Body of pancreas (tissue), 4 donors: Measurements from ENCODE around the gene SLC11A2.

ENCODE experiments used
- POLR2A ChIP-seq, 3 donors: fragments of 450-650 bp; IDR thresholded peaks; one replicate each; pipeline ENCODE4 v1.6.1; 2016; ENCODE audit warnings: antibody characterized with exemption in 3 of 3, mild to moderate bottlenecking in 2 of 3
- TF ChIP-seq, protein P1 (sequence below), 7 experiments: fragments of 450-650 bp in 4 of 7; fragments of 200-600 bp in 3 of 7; sonication (generic) in 3 of 7; IDR thresholded peaks; one replicate each; pipeline ENCODE4 v1.5.1; 2016 to 2019; ENCODE audit warnings: antibody characterized with exemption in 7 of 7

DNA sequence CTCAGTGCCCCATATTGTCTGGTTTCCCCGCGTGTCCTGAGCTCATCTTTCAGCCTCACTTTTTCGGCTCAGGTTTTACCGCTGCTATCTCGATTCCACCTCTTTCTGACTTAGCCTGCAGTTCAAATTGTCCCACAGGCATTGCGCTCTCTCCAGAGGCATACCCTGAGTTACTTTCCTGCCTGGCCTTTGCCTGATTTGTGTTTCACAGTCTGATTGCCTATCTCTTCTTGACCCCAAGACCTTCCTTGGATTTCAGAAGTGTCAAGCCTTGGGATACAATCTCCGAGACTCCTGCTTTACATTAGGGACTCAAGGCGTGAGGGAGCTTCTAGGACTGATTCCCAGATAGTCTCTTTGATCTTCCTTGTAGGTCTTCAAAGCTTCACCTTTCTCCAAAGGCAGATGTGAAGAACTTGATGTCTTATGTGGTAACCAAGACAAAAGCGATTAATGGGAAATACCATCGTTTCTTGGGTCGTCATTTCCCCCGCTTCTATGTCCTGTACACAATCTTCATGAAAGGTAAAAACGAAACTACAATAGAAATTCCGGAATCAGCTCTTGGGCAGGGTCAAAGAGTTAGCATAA is 22.6 kb upstream of the SLC11A2 start:
- no peak for TF ChIP-seq POLR2A (IDR thresholded peaks at IDR 0.05)
- TF ChIP-seq, protein P1, sequence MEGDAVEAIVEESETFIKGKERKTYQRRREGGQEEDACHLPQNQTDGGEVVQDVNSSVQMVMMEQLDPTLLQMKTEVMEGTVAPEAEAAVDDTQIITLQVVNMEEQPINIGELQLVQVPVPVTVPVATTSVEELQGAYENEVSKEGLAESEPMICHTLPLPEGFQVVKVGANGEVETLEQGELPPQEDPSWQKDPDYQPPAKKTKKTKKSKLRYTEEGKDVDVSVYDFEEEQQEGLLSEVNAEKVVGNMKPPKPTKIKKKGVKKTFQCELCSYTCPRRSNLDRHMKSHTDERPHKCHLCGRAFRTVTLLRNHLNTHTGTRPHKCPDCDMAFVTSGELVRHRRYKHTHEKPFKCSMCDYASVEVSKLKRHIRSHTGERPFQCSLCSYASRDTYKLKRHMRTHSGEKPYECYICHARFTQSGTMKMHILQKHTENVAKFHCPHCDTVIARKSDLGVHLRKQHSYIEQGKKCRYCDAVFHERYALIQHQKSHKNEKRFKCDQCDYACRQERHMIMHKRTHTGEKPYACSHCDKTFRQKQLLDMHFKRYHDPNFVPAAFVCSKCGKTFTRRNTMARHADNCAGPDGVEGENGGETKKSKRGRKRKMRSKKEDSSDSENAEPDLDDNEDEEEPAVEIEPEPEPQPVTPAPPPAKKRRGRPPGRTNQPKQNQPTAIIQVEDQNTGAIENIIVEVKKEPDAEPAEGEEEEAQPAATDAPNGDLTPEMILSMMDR (IDR thresholded peaks at IDR 0.05) = no peak
